ENCODE measurements around the gene OR2T29. TPM values are rescaled to one million over a fixed set of nuclear protein-coding genes. Genes with fewer than 3 reads are reported as not detected.
"Not testable (repeated sequence)": the region's sequence is repeated elsewhere in the genome, so short reads cannot be mapped to it uniquely, and the experiment has no call there.

The OR2T29 gene
- total RNA-seq = not detected in 2 replicates

- H3K4me3 Mint-ChIP-seq (ENCODE audit: low read depth); H3K9me3 Mint-ChIP-seq; intact Hi-C loops (cut with micrococcal nuclease); H3K4me1 Mint-ChIP-seq (ENCODE audit: low read depth); H3K27me3 Mint-ChIP-seq (ENCODE audit: low read depth); DNase-seq (ENCODE audit: low spot score); H3K27ac Mint-ChIP-seq; H3K36me3 Mint-ChIP-seq (ENCODE audit: low read depth): not testable (repeated sequence)
These were observed at the start of gene OR2T29 for GRCh38 chr1:248562672-248563071. Gene OR2T29 (minus strand): TSS chr1:248562772. CDS start chr1:248559491, 3,281 bp downstream.

DNA sequence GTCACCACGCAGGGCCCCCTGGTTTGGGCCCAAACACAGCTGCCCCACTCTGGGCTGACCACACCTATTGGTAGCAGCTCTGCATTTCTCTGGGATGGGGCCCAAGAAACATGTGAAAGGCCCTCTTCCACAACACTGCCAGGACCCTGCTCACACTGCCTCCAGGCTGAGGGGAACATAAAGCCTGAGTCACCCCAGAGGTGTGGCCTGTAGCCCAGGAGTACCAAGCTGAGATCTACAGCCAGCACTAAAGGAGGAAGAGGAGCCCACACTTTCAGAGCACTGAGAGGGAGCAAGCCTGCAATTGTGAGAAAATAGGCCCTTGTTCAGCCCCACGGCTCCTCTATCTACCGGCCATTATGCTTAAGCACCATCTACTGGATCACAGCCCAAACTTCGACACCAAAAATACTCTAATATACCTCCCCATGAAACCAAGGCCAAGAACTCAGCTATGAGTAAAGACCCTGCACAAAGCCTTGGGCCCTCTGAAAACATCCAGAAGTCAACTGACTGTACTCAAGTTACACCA lies 49.4 kb upstream of the OR2T29 start:
- peak overlapping the region; percentile 48 for H3K27ac Mint-ChIP-seq
- H3K36me3 Mint-ChIP-seq (ENCODE audit: low read depth) = no peaks in the 10 kb centered on the region
- H3K4me1 Mint-ChIP-seq (ENCODE audit: low read depth) = peaks cover 31% of the 10 kb centered on the region
- H3K4me3 Mint-ChIP-seq (ENCODE audit: low read depth) = no peak overlapping the region
- intact Hi-C loops (cut with micrococcal nuclease) = no loop called here
- no peaks in the 10 kb centered on the region for H3K27me3 Mint-ChIP-seq (ENCODE audit: low read depth)
- no peaks in the 10 kb centered on the region for H3K9me3 Mint-ChIP-seq
- no peak for DNase-seq (ENCODE audit: low spot score)

DNA sequence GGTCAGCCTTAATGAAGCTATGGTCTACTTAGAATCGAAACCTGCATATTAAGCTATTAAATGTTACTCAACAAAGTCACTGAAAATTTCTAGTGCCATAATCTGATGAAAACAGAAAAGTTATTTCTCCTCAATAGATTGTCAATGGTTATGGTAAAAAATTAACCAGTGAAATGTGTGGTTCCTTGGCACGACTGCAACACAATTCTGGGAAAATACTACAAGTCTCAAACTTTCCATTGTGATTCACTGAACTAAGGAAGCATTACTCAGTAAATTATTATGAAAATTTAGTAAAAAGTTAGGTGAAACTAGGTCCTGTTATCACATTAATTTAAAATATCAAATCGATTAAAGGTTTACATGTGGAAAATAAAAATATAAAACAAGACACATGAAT lies 47.7 kb upstream of the OR2T29 start:
- no peak for DNase-seq (ENCODE audit: low spot score)
- Mint-ChIP-seq H3K27me3 (ENCODE audit: low read depth) (no peaks in the 10 kb centered on the region), H3K9me3 (no peaks in the 10 kb centered on the region), H3K4me1 (ENCODE audit: low read depth) (peaks cover 26% of the 10 kb centered on the region), H3K36me3 (ENCODE audit: low read depth) (no peaks in the 10 kb centered on the region), H3K4me3 (ENCODE audit: low read depth) (no peak overlapping the region), H3K27ac (peak overlapping the region; percentile 42)
- intact Hi-C loops (cut with micrococcal nuclease) = no loop called here

DNA sequence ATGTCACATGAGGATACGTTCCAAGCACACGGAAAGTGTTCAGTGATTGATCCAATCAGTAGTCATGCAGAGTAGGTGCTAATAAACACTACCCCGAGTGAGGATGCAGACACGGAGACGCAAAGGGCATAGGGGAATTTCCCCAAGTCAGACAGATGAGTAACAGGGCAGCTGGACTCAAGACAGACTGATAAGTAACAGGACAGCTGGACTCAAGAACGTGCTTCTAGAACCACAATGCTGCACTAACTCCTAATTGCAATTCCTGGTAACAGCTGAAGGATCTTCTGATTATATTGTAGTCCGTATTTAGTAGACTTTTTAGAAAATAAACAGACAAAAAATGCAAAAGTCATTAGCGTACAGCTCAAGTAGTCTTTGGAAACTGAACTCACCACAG lies 36.8 kb upstream of the OR2T29 start:
- H3K9me3 Mint-ChIP-seq = no peaks in the 10 kb centered on the region
- intact Hi-C loops (cut with micrococcal nuclease) = no loop called here
- no peaks in the 10 kb centered on the region for H3K27me3 Mint-ChIP-seq (ENCODE audit: low read depth)
- no peak overlapping the region for H3K4me3 Mint-ChIP-seq (ENCODE audit: low read depth)
- H3K36me3 Mint-ChIP-seq (ENCODE audit: low read depth) = no peaks in the 10 kb centered on the region
- DNase-seq (ENCODE audit: low spot score) = no peak
- no peak overlapping the region for H3K27ac Mint-ChIP-seq
- peaks cover 9% of the 10 kb centered on the region for H3K4me1 Mint-ChIP-seq (ENCODE audit: low read depth)

DNA sequence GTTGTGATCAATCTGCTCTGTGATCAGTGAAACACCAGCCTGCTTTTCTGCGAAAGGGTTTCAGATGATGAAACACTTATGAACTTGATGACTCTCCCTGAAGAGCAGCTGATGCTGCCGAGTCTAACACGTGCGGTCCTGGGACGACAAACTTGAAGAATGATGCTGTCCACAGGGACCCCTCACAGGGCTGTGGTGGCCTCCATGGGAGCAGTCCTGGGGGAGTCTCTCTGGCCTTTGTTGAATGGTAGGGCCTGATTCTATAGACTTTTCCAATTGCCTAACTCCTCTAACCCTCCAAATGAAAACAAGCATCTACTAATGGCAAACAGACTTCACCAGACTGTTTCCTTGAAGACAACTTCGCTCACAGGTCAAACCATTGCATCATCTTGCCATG lies 35.0 kb upstream of the OR2T29 start, which contains the start of gene OR2T10:
Gene OR2T10 (minus strand): TSS at position 112 of the 400 bp plus-strand sequence. CDS start 3,932 bp downstream, outside the sequence.
- Mint-ChIP-seq H3K27ac (no peak within 1 kb of the TSS), H3K36me3 (ENCODE audit: low read depth) (no peaks in the 10 kb centered on the region), H3K27me3 (ENCODE audit: low read depth) (no peaks in the 10 kb centered on the region), H3K9me3 (no peaks in the 10 kb centered on the region), H3K4me3 (ENCODE audit: low read depth) (no peak within 1 kb of the TSS), H3K4me1 (ENCODE audit: low read depth) (peaks cover 9% of the 10 kb centered on the region)
- intact Hi-C loops (cut with micrococcal nuclease) = no loop called here
- no peak for DNase-seq (ENCODE audit: low spot score)

GRCh38 chr1:248596615-248597014 lies 34.0 kb upstream of the OR2T29 start:
- Mint-ChIP-seq H3K27me3 (ENCODE audit: low read depth) (no peaks in the 10 kb centered on the region), H3K9me3 (no peaks in the 10 kb centered on the region), H3K36me3 (ENCODE audit: low read depth) (no peaks in the 10 kb centered on the region), H3K4me1 (ENCODE audit: low read depth) (peaks cover 9% of the 10 kb centered on the region), H3K4me3 (ENCODE audit: low read depth) (no peak overlapping the region), H3K27ac (peak overlapping the region; percentile 12)
- no peak for DNase-seq (ENCODE audit: low spot score)
- intact Hi-C loops (cut with micrococcal nuclease) = no loop called here

GRCh38 chr1:248593226-248593625 lies 30.7 kb upstream of the OR2T29 start:
- Mint-ChIP-seq H3K4me3 (ENCODE audit: low read depth) (no peak overlapping the region), H3K9me3 (no peaks in the 10 kb centered on the region), H3K36me3 (ENCODE audit: low read depth) (no peaks in the 10 kb centered on the region), H3K27ac (no peak overlapping the region), H3K4me1 (ENCODE audit: low read depth) (peaks cover 9% of the 10 kb centered on the region), H3K27me3 (ENCODE audit: low read depth) (no peaks in the 10 kb centered on the region)
- DNase-seq (ENCODE audit: low spot score) = no peak
- intact Hi-C loops (cut with micrococcal nuclease) = no loop called here

- Mint-ChIP-seq H3K9me3 (no peaks in the 10 kb centered on the region), H3K27ac (no peak overlapping the region), H3K4me3 (ENCODE audit: low read depth) (no peak overlapping the region), H3K4me1 (ENCODE audit: low read depth) (peaks cover 9% of the 10 kb centered on the region), H3K27me3 (ENCODE audit: low read depth) (no peaks in the 10 kb centered on the region), H3K36me3 (ENCODE audit: low read depth) (no peaks in the 10 kb centered on the region)
- no peak for DNase-seq (ENCODE audit: low spot score)
- intact Hi-C loops (cut with micrococcal nuclease) = no loop called here
These were observed 30.1 kb upstream of the OR2T29 start for GRCh38 chr1:248592655-248593054.

GRCh38 chr1:248590055-248590454 lies 27.5 kb upstream of the OR2T29 start:
- H3K4me1 Mint-ChIP-seq (ENCODE audit: low read depth) = peaks cover 9% of the 10 kb centered on the region
- H3K9me3 Mint-ChIP-seq = no peaks in the 10 kb centered on the region
- DNase-seq (ENCODE audit: low spot score) = no peak
- no peak overlapping the region for H3K27ac Mint-ChIP-seq
- no peak overlapping the region for H3K4me3 Mint-ChIP-seq (ENCODE audit: low read depth)
- no peaks in the 10 kb centered on the region for H3K36me3 Mint-ChIP-seq (ENCODE audit: low read depth)
- H3K27me3 Mint-ChIP-seq (ENCODE audit: low read depth) = no peaks in the 10 kb centered on the region
- intact Hi-C loops (cut with micrococcal nuclease) = no loop called here

GRCh38 chr1:248589334-248589733 lies 26.8 kb upstream of the OR2T29 start:
- Mint-ChIP-seq H3K4me3 (ENCODE audit: low read depth) (no peak overlapping the region), H3K4me1 (ENCODE audit: low read depth) (peaks cover 12% of the 10 kb centered on the region), H3K9me3 (no peaks in the 10 kb centered on the region), H3K27ac (no peak overlapping the region), H3K36me3 (ENCODE audit: low read depth) (no peaks in the 10 kb centered on the region), H3K27me3 (ENCODE audit: low read depth) (no peaks in the 10 kb centered on the region)
- DNase-seq (ENCODE audit: low spot score) = no peak
- intact Hi-C loops (cut with micrococcal nuclease) = no loop called here

DNA sequence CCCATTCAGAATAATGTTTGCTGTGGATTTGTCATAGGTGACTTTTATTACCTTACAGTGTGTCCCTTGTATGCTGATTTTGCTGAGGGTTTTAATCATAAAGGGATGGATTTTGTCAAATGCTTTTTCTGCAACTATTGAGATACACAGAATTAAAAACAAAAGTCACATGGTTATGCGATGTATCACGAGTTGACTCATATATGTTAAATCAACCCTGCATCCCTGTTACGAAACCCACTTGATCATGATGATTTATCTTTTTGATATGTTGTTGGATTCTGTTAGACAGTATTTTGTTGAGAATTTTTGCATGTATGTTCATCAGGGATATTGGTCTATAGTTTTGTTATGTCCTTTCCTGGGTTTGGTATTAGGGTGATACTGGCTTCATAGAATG lies 22.7 kb upstream of the OR2T29 start:
- no peak for DNase-seq (ENCODE audit: low spot score)
- Mint-ChIP-seq H3K27me3 (ENCODE audit: low read depth) (no peaks in the 10 kb centered on the region), H3K9me3 (no peaks in the 10 kb centered on the region), H3K27ac (peak overlapping the region; percentile 61), H3K4me1 (ENCODE audit: low read depth) (peaks cover 12% of the 10 kb centered on the region), H3K4me3 (ENCODE audit: low read depth) (no peak overlapping the region), H3K36me3 (ENCODE audit: low read depth) (no peaks in the 10 kb centered on the region)
- intact Hi-C loops (cut with micrococcal nuclease) = no loop called here

DNA sequence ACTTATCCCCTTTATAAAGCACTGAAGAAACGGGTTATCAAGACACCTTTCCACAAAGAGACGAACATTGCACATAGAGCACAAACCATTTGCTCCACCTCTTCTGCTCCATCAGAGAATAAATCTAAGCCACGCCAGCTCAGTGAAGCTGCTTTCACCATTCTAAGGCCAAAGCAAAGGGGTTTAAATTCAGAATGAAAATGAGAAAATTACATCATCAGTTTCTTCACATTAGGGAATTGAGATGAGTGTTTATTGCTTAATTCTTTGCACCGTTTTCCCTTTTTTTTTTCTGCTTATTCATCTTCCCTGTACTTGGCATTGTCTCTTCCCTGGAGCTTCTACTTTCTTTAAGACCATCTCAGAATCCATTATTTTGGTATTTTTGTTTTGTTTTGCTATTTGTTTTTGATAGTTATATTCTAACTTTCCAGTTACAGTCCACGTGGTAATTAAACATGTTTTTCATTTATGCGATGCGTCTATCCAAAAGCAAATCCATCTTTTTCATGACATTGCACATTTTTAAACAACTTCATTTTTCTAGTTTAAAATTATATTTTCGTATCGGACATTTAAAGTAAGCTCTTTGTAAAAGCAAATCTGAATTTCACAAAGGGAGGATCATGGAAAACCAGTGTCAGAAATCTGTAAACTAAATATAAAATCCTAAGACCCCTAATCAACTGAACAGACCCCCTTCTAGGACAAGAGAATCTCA lies 13.8 kb upstream of the OR2T29 start:
- Mint-ChIP-seq H3K4me1 (ENCODE audit: low read depth) (peaks cover 7% of the 10 kb centered on the region), H3K27ac (no peak overlapping the region), H3K9me3 (peaks cover 5% of the 10 kb centered on the region), H3K36me3 (ENCODE audit: low read depth) (no peaks in the 10 kb centered on the region), H3K27me3 (ENCODE audit: low read depth) (no peaks in the 10 kb centered on the region), H3K4me3 (ENCODE audit: low read depth) (no peak overlapping the region)
- DNase-seq (ENCODE audit: low spot score) = no peak
- intact Hi-C loops (cut with micrococcal nuclease) = no loop called here

DNA sequence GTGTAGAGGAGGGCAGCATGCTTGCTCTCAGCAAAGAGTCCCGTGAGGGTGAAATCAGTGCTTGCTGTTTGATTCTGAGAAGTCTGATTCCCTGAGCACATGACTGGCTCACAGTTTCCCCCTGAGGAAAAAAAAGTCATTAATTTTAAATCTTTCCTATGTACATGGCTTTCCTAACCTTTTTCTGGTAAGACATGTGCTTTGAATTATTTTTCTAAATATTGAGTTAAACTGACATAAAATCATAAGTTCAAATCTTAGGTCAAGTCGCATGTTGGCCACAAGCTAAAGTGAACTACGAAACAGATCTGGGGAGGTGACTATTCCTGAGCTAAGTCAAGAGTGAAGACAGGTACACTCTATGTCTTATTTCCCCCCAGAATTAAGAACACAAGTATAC lies 12.1 kb upstream of the OR2T29 start, which contains the start of gene OR2T34:
Gene OR2T34 (minus strand): TSS at position 101 of the 400 bp plus-strand sequence. CDS start 0 bp downstream, at position 101.
- H3K4me3 Mint-ChIP-seq (ENCODE audit: low read depth); H3K36me3 Mint-ChIP-seq (ENCODE audit: low read depth); intact Hi-C loops (cut with micrococcal nuclease); DNase-seq (ENCODE audit: low spot score); H3K9me3 Mint-ChIP-seq; H3K4me1 Mint-ChIP-seq (ENCODE audit: low read depth); H3K27ac Mint-ChIP-seq; H3K27me3 Mint-ChIP-seq (ENCODE audit: low read depth): not testable (repeated sequence)
